ENCODE results near the gene NAIF1. TPM values are rescaled to one million over a fixed set of nuclear protein-coding genes. Genes with fewer than 3 reads are reported as not detected.
"Not testable (repeated sequence)": the region's sequence is repeated elsewhere in the genome, so short reads cannot be mapped to it uniquely, and the experiment has no call there.

Gene NAIF1
- total RNA-seq, 6 experiments from 2014 or later: 3.9 to 6.8 (median 5.7) TPM

- H3K4me3 ChIP-seq: no peak overlapping the region
- H3K27ac ChIP-seq: peak overlapping the region; percentile 4 to 32 (median 24)
- ATAC-seq (peak in 2 of 4 donors; percentile 19 to 40), DNase-seq (no peak)
- H3K9me3 ChIP-seq: no peaks in the 10 kb centered on the region
- WGBS (ENCODE audit: insufficient coverage, low coverage, low lambda C conversion rate, missing lambda C conversion rate): 57% methylated on average over 8 of the region's 12 CpGs
- peaks cover 0 to 6% (median 0%) of the 10 kb centered on the region in 4 donors for H3K4me1 ChIP-seq
- intact Hi-C loops (cut with DNase I): no loop called here
- H3K36me3 ChIP-seq: no peaks in the 10 kb centered on the region
- TF ChIP-seq POLR2A (IDR thresholded peaks at IDR 0.05) (no peak), CTCF (IDR thresholded peaks at IDR 0.05) (no peak)
- H3K27me3 ChIP-seq: no peaks in the 10 kb centered on the region
These were observed 40.8 kb downstream of the NAIF1 start for GRCh38 chr9:128026255-128026772.

GRCh38 chr9:128025736-128026135 is 41.4 kb downstream of the NAIF1 start:
- H3K27ac ChIP-seq: no peak overlapping the region
- H3K4me3 ChIP-seq: no peak overlapping the region

GRCh38 chr9:128024761-128025308 is 42.3 kb downstream of the NAIF1 start:
- intact Hi-C loops (cut with DNase I): no loop called here
- H3K4me3 ChIP-seq: no peak overlapping the region
- no peaks in the 10 kb centered on the region for H3K9me3 ChIP-seq
- peaks cover 0 to 6% (median 0%) of the 10 kb centered on the region in 4 donors for H3K4me1 ChIP-seq
- no peak overlapping the region for H3K27ac ChIP-seq
- H3K36me3 ChIP-seq: no peaks in the 10 kb centered on the region
- TF ChIP-seq CTCF (IDR thresholded peaks at IDR 0.05): no peak
- no peak for TF ChIP-seq POLR2A (IDR thresholded peaks at IDR 0.05)
- WGBS (ENCODE audit: insufficient coverage, low coverage, low lambda C conversion rate, missing lambda C conversion rate): 51% methylated on average over 4 of the region's 5 CpGs
- H3K27me3 ChIP-seq: no peaks in the 10 kb centered on the region
- ATAC-seq (no peak), DNase-seq (no peak)

More at GRCh38 chr9:128025736-128026135, 41.4 kb downstream of the NAIF1 start:
- no peak for ATAC-seq
- intact Hi-C loops (cut with DNase I): no loop called here
- WGBS (ENCODE audit: insufficient coverage, low coverage, low lambda C conversion rate, missing lambda C conversion rate): 75% methylated on average over 1 of the region's 4 CpGs
- DNase-seq: no peak
- H3K36me3 ChIP-seq: no peaks in the 10 kb centered on the region
- TF ChIP-seq POLR2A (IDR thresholded peaks at IDR 0.05): no peak
- TF ChIP-seq CTCF (IDR thresholded peaks at IDR 0.05): no peak
- no peaks in the 10 kb centered on the region for H3K27me3 ChIP-seq
- H3K9me3 ChIP-seq: no peaks in the 10 kb centered on the region
- H3K4me1 ChIP-seq: peaks cover 0 to 6% (median 0%) of the 10 kb centered on the region in 4 donors

GRCh38 chr9:128023671-128024070 is 43.4 kb downstream of the NAIF1 start:
- intact Hi-C loops (cut with DNase I); H3K27ac ChIP-seq; H3K9me3 ChIP-seq: not testable (repeated sequence)

GRCh38 chr9:128022886-128023285 is 44.2 kb downstream of the NAIF1 start:
- Histone ChIP-seq H3K27me3 (no peaks in the 10 kb centered on the region), H3K36me3 (no peaks in the 10 kb centered on the region), H3K4me1 (peaks cover 0 to 6% (median 0%) of the 10 kb centered on the region in 4 donors), H3K4me3 (no peak overlapping the region), H3K27ac (no peak overlapping the region), H3K9me3 (no peaks in the 10 kb centered on the region)
- intact Hi-C loops (cut with DNase I): no loop called here
- peak in 1 of 3 donors; percentile 40 for DNase-seq
- WGBS (ENCODE audit: insufficient coverage, low coverage, low lambda C conversion rate, missing lambda C conversion rate): 11% methylated on average over 2 of the region's 2 CpGs
- ATAC-seq: peak in 1 of 4 donors; percentile 62
- TF ChIP-seq CTCF (IDR thresholded peaks at IDR 0.05) (no peak), POLR2A (IDR thresholded peaks at IDR 0.05) (no peak)

More at GRCh38 chr9:128023671-128024070, 43.4 kb downstream of the NAIF1 start:
- 81% methylated on average over 11 of the region's 12 CpGs for WGBS (ENCODE audit: insufficient coverage, low coverage, low lambda C conversion rate, missing lambda C conversion rate)
- not testable (repeated sequence) for H3K36me3 ChIP-seq, DNase-seq, ATAC-seq, H3K27me3 ChIP-seq, H3K4me1 ChIP-seq, H3K4me3 ChIP-seq
